HCT116 (cell line): ENCODE results near the gene FOXF1. TPM values are rescaled to one million over a fixed set of nuclear protein-coding genes. Genes with fewer than 3 reads are reported as not detected.

Experiments
- ATAC-seq: fragments of 200-7000 bp; cut with Tn5 transposase; 2 replicates; pipeline ENCODE4 v1.9.1; 2020; ENCODE audit warnings: mild to moderate bottlenecking, moderate library complexity
- BruUV-seq: library from RNA; stranded (reverse); fragments of 400-500 nt; replicated peaks from 2 replicates; lab custom pipeline; 2021; lab: Mats Ljungman, UMichigan
- CTCF ChIA-PET: fragments of 300-600 bp; sonication (Branson Sonifier 250); formaldehyde crosslinking; loops from one replicate; lab custom pipeline; 2021; ENCODE audit warnings: antibody characterized with exemption; lab: Charles Lee
- POLR2A ChIA-PET: fragments of 300-600, 350-600 bp; sonication (Branson Sonifier 250); formaldehyde crosslinking; loops from one replicate; lab custom pipeline; 2021; ENCODE audit warnings: antibody characterized with exemption; lab: Charles Lee
- RAD21 ChIA-PET, 2 experiments: fragments of 300-600 bp; sonication (Branson Sonifier 250); formaldehyde crosslinking; loops; one replicate each; lab custom pipeline; 2023; ENCODE audit warnings: low total read pairs in 2 of 2; ENCODE audit not compliant: uncharacterized antibody in 2 of 2, unreplicated experiment in 2 of 2, low non-redundant PET in 1 of 2; lab: Charles Lee
- DNase-seq: peaks from one replicate; pipeline ENCODE4 v3.0.0-alpha.2; 2010; ENCODE audit warnings: low read depth, low spot score
- H2AFZ ChIP-seq: fragments of 200-600 bp; shearing (Covaris generic), sonication (generic); 2 replicates; pipeline ENCODE4 v1.6.1; 2017; ENCODE audit warnings: low read depth, mixed run types, mixed read lengths, antibody characterized with exemption, low read length; ENCODE audit not compliant: poor library complexity, severe bottlenecking
- H3K27ac ChIP-seq: 2 replicates; pipeline ENCODE4 v1.5.1; 2012; ENCODE audit warnings: low read depth, low read length
- H3K27me3 ChIP-seq: fragments of 200-600 bp; sonication (generic); 2 replicates; pipeline ENCODE4 v1.6.1; 2016; ENCODE audit warnings: mixed run types, low read length, mixed read lengths; ENCODE audit not compliant: insufficient read depth
- H3K36me3 ChIP-seq, 2 experiments: fragments of 200-500 bp in 1 of 2; fragments of 200-600 bp in 1 of 2; sonication (Bioruptor generic) in 1 of 2; sonication (generic) in 1 of 2; 2 replicates each; pipeline versions ENCODE4 v1.5.1 to v1.6.1; 2014 to 2016; ENCODE audit warnings: low read length in 2 of 2, inconsistent platforms in 1 of 2, mixed read lengths in 1 of 2, mixed run types in 1 of 2; ENCODE audit not compliant: insufficient read depth in 2 of 2, control insufficient read depth in 1 of 2
- H3K4me1 ChIP-seq, 2 experiments: fragments of 200-600 bp in 1 of 2; sonication (generic) in 1 of 2; 2 replicates each; pipeline versions ENCODE4 v1.5.1 to v1.6.1; 2012 to 2017; ENCODE audit warnings: low read length in 2 of 2, inconsistent platforms in 1 of 2, mild to moderate bottlenecking in 1 of 2, mixed read lengths in 1 of 2, mixed run types in 1 of 2, moderate library complexity in 1 of 2; ENCODE audit not compliant: insufficient read depth in 2 of 2, control insufficient read depth in 1 of 2
- H3K4me2 ChIP-seq: fragments of 200-600 bp; sonication (generic); 2 replicates; pipeline ENCODE4 v1.6.1; 2017; ENCODE audit warnings: mixed run types, low read length, mixed read lengths
- H3K4me3 ChIP-seq, 2 experiments: fragments of 200-600 bp in 1 of 2; sonication (generic) in 1 of 2; replicated peaks in 1 of 2; 2 replicates each; pipeline ENCODE4 v1.5.1; 2011 to 2016; ENCODE audit warnings: low read length in 2 of 2, control low read depth in 1 of 2, low read depth in 1 of 2, mild to moderate bottlenecking in 1 of 2, mixed read lengths in 1 of 2, mixed run types in 1 of 2
- H3K79me2 ChIP-seq: fragments of 200-600 bp; sonication (generic); 2 replicates; pipeline ENCODE4 v1.6.1; 2017; ENCODE audit warnings: mild to moderate bottlenecking, mixed run types, low read length, moderate library complexity, mixed read lengths; ENCODE audit not compliant: insufficient read depth
- H3K9ac ChIP-seq: fragments of 200-600 bp; sonication (generic); 2 replicates; pipeline ENCODE4 v1.6.1; 2016; ENCODE audit warnings: low read length, mixed read lengths
- H3K9me2 ChIP-seq: fragments of 200-600 bp; sonication (generic), shearing (Covaris generic); 2 replicates; pipeline ENCODE4 v1.6.1; 2017; ENCODE audit warnings: mixed run types, mild to moderate bottlenecking, moderate library complexity; ENCODE audit not compliant: insufficient read depth
- H3K9me3 ChIP-seq, 2 experiments: fragments of 200-500 bp in 1 of 2; fragments of 200-600 bp in 1 of 2; sonication (Bioruptor generic) in 1 of 2; sonication (generic) in 1 of 2; 2 replicates each; pipeline ENCODE4 v1.6.1; 2014 to 2017; ENCODE audit warnings: low read length in 2 of 2, mixed read lengths in 2 of 2, inconsistent platforms in 1 of 2, low read depth in 1 of 2, mild to moderate bottlenecking in 1 of 2, mixed run types in 1 of 2, moderate library complexity in 1 of 2; ENCODE audit not compliant: control insufficient read depth in 1 of 2, insufficient read depth in 1 of 2
- H4K20me1 ChIP-seq: fragments of 200-600 bp; sonication (generic), shearing (Covaris generic); 2 replicates; pipeline ENCODE4 v1.6.1; 2017; ENCODE audit warnings: mixed run types, mild to moderate bottlenecking, moderate library complexity; ENCODE audit not compliant: insufficient read depth
- CBX3 ChIP-seq: IDR thresholded peaks from 2 replicates; pipeline ENCODE4 v1.6.1; 2012; ENCODE audit warnings: low read depth
- CEBPB ChIP-seq: IDR thresholded peaks from 2 replicates; pipeline ENCODE4 v1.6.1; 2012; ENCODE audit warnings: low read depth
- EGR1 ChIP-seq: IDR thresholded peaks from 2 replicates; pipeline ENCODE4 v1.6.1; 2012; ENCODE audit warnings: low read depth
- SIN3A ChIP-seq: IDR thresholded peaks from 2 replicates; pipeline ENCODE4 v1.6.1; 2012; ENCODE audit warnings: low read depth
- SRF ChIP-seq: IDR thresholded peaks from 2 replicates; pipeline ENCODE4 v1.6.1; 2012; ENCODE audit warnings: low read depth
- YY1 ChIP-seq: IDR thresholded peaks from 2 replicates; pipeline ENCODE4 v1.6.1; 2011; ENCODE audit warnings: low read length, low read depth, moderate library complexity, mild to moderate bottlenecking; ENCODE audit not compliant: insufficient replicate concordance; ENCODE audit errors: extremely low read depth
- ZNF274 ChIP-seq: fragments of 200-500 bp; sonication (Bioruptor generic); IDR thresholded peaks from 2 replicates; pipeline ENCODE4 v1.6.1; 2014; ENCODE audit warnings: mild to moderate bottlenecking, low read depth, low read length, inconsistent platforms
- intact Hi-C: fragments of 100-400 bp; cut with micrococcal nuclease; formaldehyde crosslinking; loops from 2 replicates; pipeline ENCODE4 v1.10.0; 2022
- total RNA-seq: library from RNA; stranded (reverse); gene quantifications from one replicate; pipeline ENCODE4 v1.2.1, GENCODE V29; 2021; ENCODE audit not compliant: unreplicated experiment
- TF ChIP-seq, protein P1 (sequence below): IDR thresholded peaks from 2 replicates; pipeline ENCODE4 v1.6.1; 2012; ENCODE audit warnings: low read depth
- TF ChIP-seq, protein P2 (sequence below): IDR thresholded peaks from 2 replicates; pipeline ENCODE4 v1.6.1; 2011; ENCODE audit warnings: mild to moderate bottlenecking, low read length, moderate library complexity; ENCODE audit not compliant: insufficient replicate concordance; ENCODE audit errors: extremely low read depth

FOXF1 gene
- total RNA-seq, 1 experiment from 2014 or later, result 2.4 TPM

DNA sequence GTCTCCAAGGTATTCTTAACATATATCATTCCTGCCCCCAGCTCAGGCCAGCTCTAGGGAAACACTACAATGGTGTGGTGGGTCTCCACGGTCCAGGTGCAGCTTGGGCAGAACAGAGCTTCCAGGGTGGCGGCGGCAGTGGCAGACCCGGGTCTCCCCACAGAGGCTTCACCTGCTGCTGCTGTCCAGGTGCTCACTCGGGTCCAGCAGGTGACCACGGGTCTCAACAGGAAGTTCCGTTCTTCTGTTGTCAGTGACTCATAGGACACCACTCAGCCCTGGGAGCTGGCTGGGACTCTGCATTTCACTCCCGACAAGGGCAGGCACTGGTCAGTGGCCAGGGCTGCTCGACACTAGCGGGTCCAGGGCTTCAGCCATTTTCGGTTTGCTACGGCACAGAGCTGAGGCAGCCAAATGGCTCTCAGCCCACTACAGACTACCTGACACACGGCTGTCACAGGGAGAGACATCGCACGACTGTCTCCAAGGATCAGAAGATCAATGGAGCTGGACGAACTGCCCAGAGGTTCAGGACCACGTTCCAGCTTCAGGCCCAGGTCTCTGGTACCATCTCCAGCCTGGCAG lies 28.0 kb downstream of the FOXF1 start:
- ChIA-PET RAD21 (no interaction called here), CTCF (no interaction called here), POLR2A (no interaction called here)
- H3K27ac ChIP-seq, result no peak overlapping the region
- H4K20me1 ChIP-seq, result no peaks in the 10 kb centered on the region
- DNase-seq (no peak), ATAC-seq (no peak)
- H3K4me1 ChIP-seq, result no peaks in the 10 kb centered on the region
- H3K4me2 ChIP-seq, result no peak overlapping the region
- H2AFZ ChIP-seq, result no peak overlapping the region
- intact Hi-C loops, result no loop called here
- no peaks in the 10 kb centered on the region for H3K27me3 ChIP-seq
- no peaks in the 10 kb centered on the region for H3K9me3 ChIP-seq
- BruUV-seq, result no TSS peak
- H3K36me3 ChIP-seq, result peaks cover 25 to 30% of the 10 kb centered on the region in 2 experiments
- no peak overlapping the region for H3K4me3 ChIP-seq
- H3K9me2 ChIP-seq, result no peaks in the 10 kb centered on the region
- H3K9ac ChIP-seq, result no peak overlapping the region
- no peaks in the 10 kb centered on the region for H3K79me2 ChIP-seq
- TF ChIP-seq CBX3 (no peak), YY1 (no peak), SRF (no peak), ZNF274 (no peak), CEBPB (no peak), EGR1 (no peak), SIN3A (no peak)
- TF ChIP-seq, protein P1, sequence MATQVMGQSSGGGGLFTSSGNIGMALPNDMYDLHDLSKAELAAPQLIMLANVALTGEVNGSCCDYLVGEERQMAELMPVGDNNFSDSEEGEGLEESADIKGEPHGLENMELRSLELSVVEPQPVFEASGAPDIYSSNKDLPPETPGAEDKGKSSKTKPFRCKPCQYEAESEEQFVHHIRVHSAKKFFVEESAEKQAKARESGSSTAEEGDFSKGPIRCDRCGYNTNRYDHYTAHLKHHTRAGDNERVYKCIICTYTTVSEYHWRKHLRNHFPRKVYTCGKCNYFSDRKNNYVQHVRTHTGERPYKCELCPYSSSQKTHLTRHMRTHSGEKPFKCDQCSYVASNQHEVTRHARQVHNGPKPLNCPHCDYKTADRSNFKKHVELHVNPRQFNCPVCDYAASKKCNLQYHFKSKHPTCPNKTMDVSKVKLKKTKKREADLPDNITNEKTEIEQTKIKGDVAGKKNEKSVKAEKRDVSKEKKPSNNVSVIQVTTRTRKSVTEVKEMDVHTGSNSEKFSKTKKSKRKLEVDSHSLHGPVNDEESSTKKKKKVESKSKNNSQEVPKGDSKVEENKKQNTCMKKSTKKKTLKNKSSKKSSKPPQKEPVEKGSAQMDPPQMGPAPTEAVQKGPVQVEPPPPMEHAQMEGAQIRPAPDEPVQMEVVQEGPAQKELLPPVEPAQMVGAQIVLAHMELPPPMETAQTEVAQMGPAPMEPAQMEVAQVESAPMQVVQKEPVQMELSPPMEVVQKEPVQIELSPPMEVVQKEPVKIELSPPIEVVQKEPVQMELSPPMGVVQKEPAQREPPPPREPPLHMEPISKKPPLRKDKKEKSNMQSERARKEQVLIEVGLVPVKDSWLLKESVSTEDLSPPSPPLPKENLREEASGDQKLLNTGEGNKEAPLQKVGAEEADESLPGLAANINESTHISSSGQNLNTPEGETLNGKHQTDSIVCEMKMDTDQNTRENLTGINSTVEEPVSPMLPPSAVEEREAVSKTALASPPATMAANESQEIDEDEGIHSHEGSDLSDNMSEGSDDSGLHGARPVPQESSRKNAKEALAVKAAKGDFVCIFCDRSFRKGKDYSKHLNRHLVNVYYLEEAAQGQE, result no peak
- TF ChIP-seq, protein P2, sequence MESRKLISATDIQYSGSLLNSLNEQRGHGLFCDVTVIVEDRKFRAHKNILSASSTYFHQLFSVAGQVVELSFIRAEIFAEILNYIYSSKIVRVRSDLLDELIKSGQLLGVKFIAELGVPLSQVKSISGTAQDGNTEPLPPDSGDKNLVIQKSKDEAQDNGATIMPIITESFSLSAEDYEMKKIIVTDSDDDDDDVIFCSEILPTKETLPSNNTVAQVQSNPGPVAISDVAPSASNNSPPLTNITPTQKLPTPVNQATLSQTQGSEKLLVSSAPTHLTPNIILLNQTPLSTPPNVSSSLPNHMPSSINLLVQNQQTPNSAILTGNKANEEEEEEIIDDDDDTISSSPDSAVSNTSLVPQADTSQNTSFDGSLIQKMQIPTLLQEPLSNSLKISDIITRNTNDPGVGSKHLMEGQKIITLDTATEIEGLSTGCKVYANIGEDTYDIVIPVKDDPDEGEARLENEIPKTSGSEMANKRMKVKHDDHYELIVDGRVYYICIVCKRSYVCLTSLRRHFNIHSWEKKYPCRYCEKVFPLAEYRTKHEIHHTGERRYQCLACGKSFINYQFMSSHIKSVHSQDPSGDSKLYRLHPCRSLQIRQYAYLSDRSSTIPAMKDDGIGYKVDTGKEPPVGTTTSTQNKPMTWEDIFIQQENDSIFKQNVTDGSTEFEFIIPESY, result no peak
